HG02943 (cell line): ENCODE measurements around the gene PDE12.
"Not testable (repeated sequence)": the region's sequence is repeated elsewhere in the genome, so short reads cannot be mapped to it uniquely, and the experiment has no call there.

Experiments used
- ATAC-seq: cut with Tn5 transposase; IDR thresholded peaks from one replicate; pipeline ENCODE4 v1.9.1; 2021; ENCODE audit warnings: mild to moderate bottlenecking, low read depth, moderate library complexity; ENCODE audit not compliant: unreplicated experiment

Gene PDE12

GRCh38 chr3:57582474-57583168, 26.5 kb downstream of the PDE12 start:
- no peak for ATAC-seq

DNA sequence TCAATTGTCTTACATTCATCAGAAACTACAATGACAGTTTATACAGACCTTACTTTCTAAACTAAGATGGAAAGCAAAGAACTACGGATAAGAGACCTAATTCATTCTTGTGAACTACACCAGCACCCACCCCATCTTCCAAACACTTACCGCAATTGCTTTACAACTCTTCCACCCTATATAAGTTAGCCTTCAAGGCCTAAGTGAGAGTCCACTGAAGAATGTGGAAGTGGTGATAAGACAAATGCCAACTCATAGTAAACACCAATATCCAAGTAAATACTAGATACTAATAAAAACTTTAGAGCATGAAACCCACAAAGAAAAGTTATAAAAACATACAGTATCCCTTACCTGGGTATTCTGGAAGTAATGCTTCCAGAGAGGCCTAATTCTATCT, 27.5 kb downstream of the PDE12 start:
- no peak for ATAC-seq

DNA sequence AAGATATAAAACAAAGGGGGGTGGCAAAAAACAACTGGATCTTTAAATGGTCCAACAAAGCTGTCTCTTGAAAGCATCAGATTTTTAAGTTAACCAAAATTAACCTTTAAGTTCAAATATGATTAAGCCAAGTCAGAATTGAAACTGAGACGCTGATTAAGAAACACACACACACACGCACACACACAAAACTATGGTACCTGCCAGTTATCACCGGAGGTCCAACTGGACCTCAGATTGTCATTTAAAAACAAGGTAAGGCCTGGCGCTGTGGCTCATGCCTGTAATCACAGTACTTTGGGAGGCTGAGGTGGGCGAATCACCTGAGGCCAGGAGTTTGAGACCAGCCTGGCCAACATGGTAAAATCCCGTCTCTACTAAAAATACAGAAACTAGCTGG, 30.7 kb downstream of the PDE12 start:
- ATAC-seq = no peak

DNA sequence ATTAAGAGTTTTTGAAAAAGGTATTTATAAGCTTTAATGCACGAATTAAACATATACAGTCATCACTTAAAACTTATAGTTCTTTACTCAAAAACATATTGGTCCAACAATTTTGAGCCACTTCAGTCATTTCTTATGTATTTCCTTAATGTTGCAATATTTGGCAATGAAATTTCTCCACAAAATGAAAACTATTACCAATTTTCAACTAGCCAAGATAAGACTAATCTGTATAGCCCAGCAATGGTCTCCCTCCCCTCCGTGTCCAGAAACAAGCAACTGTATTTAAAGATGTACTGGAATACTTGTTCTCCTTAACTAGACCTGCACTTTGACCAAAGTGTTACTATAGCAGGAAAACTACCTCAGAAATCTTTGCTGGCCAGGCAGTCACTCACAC, 31.8 kb downstream of the PDE12 start:
- no peak for ATAC-seq

- no peak for ATAC-seq
These were observed 36.2 kb downstream of the PDE12 start for GRCh38 chr3:57592306-57592705.

GRCh38 chr3:57594144-57594543, 38.1 kb downstream of the PDE12 start:
- no peak for ATAC-seq

DNA sequence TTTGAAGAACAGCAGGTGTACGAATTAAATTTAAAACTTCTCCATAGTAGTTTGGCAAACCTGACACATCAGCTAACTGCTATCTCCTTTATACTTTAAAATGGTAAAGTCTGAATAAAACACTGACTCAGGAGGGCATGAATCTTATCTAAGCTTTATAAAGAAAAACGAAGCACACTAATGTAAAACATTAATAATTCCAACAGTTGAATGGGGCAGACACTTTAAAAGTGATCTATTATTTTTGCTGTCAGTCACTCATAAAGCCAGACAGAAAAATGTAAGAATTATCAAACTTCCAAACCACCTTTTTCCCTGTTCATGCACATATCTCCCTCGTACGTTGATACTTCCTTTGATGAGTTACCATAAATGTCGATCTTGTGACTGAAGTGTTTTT, 38.5 kb downstream of the PDE12 start:
- no peak for ATAC-seq

DNA sequence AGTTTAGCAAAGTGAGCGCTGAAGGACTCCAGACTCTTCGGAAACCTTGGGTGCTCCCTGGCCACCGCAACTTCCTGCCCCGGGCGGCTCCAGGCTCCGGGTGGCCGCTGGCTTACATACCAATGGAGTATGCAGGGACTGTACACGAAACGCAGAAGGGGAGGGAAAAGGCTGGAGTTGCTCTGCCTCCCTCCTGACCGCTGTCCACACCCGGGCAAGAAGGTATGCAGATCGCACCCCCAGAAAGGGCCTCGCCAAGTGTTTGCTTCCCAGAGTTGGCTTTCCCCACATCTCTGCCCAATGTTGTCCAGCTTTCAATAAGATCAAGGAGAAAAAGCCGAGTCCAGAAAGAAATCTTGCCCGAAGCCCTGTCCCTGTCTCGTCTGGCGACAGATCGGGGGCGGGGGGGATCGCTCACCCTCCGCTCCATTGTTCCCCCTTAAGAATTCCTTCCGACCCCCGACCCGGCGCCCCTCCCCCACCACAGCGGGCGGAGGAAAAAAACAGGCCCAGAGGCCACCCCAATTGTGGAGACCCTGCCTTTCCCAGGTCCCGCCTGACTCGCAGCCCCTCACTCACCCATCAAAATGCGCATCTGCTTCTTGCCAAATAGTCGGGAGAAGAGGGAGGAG, 40.5 kb downstream of the PDE12 start:
- ATAC-seq = peak; percentile 6

DNA sequence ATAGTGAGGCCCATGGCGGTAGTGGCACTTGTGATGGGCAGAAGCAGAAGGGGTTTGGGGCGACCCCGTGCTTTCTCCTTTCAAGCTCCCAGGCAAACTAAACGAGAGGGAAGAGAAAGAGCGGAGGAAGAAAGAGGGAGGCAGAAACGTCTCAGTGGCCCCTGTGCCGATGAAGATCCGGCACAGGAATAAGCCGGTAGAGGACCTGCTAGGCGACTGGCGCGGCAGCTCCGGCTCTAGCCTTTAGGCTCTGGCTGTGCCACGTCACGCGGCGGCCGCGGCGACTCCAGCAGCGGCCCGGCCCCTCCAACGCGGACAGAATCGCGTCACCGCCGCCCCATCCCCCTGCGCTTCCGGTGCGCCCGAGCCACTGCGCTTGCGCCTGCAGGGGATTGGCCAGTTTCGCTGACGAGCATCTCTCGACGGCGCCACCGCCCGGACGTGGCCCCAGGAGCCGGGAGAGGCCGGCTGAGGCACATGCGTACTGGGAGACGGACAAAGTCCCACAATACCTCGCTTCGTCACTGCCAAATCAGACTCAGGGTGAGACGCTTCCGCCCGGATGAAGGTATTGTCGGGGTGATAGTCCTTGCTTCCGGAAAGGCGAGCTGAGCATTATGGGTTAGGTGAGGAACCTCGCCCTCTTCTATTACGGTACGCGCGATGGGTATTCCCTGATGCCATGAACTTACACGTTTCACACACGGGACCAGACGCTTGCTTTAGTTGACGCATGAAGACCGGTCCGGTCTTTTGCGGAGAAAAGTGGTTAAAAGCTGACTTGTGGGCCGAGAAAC, 41.3 kb downstream of the PDE12 start, which contains the start of gene ARF4:
TSS of gene ARF4 (minus strand) at position 218 of the 797 bp plus-strand sequence. CDS start at position 14, 204 bp downstream.
- ATAC-seq = peak; percentile 88

GRCh38 chr3:57598765-57599360, 42.8 kb downstream of the PDE12 start:
- ATAC-seq = no peak

DNA sequence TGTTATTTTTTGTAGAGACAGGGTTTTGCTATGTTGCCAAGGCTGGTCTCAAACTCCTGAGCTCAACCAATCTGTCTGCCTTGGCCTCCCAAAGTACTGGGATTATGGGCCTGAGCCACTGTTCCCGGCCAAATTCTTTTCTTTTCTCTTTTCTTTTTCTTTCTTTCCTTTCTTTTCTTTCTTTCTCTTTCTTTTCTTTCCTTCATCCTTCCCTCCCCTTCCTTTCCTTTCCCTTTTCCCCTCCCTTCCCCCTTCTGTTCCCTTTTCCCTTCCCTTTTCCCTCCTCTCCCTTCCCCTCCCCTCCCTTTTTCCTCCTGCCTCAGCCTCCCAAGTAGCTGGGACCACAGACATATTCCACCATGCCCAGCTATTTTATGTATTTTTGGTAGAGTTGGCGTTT, 44.1 kb downstream of the PDE12 start:
- ATAC-seq = no peak

GRCh38 chr3:57604971-57605370, 48.9 kb downstream of the PDE12 start:
- no peak for ATAC-seq

- no peak for ATAC-seq
These were observed 49.6 kb downstream of the PDE12 start for GRCh38 chr3:57605683-57606082.

- ATAC-seq = not testable (repeated sequence)
These were observed 55.8 kb downstream of the PDE12 start for GRCh38 chr3:57611870-57612269.

GRCh38 chr3:57616233-57616632, 60.2 kb downstream of the PDE12 start:
- no peak for ATAC-seq
